GM19035 (cell line): ENCODE measurements around the gene SH3D19.
"Not testable (repeated sequence)": the region's sequence is repeated elsewhere in the genome, so short reads cannot be mapped to it uniquely, and the experiment has no call there.

Experiments
- ATAC-seq: cut with Tn5 transposase; IDR thresholded peaks from one replicate; pipeline ENCODE4 v1.9.1; 2021; ENCODE audit not compliant: unreplicated experiment

SH3D19 gene

GRCh38 chr4:151322161-151322560 is 3.2 kb downstream of the SH3D19 start:
- not testable (repeated sequence) for ATAC-seq

GRCh38 chr4:151321586-151321985 is 3.8 kb downstream of the SH3D19 start:
- no peak for ATAC-seq

DNA sequence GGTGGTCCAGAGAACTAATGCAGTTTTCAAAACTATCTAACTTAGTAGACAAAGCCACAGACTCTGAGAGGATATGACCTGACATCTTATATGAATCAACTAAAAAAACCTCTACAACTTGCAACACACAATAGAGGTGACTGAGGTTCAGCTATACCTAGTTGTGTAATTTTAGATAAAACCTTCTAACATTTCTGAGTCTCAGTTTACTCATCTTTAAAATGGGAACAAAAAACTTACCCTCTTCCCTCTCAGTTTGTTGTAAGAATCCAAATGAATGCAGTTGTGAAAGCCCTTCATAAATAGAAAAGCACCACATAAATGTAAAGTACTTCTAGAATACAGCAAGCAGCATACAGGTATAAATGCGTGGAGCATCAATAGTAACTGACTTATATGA is 5.9 kb downstream of the SH3D19 start:
- ATAC-seq = no peak

DNA sequence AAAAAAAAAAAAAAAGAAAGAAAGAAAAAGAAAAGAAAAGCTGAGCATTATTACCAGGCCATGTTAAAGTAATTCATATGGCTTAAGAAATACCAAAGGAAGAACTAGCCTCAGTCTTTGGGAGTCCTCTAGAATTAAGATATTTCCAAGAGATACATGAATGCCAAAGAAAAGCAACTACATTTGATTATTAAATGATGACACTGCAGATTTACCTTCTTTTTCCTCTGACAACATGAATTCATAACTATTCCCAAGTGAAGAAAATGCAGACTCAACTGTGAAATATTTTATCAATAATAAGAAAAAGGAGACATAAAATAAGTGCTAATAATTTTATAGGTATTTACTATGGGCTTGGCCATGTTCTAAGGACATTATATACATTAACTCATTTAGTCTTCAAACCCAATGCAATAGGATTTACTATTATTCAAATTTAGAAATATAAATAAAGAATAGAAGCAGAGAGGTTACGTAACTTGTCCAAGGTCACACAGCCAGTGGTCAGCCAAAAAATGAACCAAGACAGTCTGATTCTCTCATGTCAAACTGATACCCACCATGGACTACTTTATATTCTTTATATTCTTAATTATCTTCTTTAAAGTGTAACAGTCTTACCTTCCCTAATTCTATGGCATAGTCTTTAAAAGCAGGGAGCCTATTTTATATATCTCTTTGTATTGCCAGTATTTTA is 6.9 kb downstream of the SH3D19 start:
- ATAC-seq = no peak

GRCh38 chr4:151316645-151317044 is 8.8 kb downstream of the SH3D19 start:
- no peak for ATAC-seq

DNA sequence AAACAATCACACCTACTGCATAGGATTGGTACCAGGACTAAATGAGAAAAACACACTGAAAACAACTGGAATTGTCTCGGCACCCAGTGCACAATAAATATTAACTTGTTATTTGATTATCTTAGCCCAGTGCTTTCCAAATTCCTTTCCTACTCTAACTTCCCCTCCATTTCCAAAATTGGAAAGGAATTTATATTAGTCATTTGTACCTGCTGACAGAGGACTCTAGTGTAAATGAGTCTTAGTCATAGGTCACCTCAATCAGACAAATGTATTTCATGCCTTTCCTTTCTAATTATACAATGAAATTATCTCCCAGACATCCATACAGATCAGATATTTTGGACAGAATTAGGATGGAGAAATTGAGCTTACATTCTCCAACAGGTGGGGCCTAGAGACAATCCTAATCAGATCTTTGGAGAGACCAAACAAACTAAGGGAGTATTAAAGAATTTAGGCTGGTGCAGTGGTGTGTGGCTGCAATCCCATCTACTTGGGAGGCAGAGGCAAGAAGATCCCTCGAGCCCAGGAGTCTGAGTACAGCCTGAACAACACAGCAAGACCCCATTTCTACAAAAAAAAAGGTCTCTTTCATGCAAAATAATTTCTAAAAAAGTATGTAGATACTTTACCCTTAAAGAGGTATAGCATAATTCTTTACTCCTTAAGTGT is 10.1 kb downstream of the SH3D19 start:
- ATAC-seq = no peak

DNA sequence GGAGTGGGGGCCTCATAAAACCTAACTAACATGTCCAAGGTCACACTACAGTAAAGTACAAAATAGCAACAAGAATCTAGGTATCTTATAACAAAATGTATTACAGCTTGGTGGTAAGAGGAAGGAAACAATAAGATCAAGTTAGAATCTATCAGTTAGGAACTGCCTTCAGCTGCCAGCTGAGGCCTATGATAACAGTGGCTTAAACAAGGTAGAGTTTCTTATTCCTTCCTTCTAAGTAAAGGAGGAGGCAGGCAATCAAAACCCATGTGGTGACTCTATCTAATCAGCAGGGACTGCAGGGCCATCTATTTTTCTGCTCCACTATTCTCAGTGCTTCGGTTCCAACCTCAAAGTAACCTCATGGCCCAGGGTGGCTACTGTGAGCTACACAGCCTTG is 10.9 kb downstream of the SH3D19 start:
- ATAC-seq = no peak

GRCh38 chr4:151314010-151314355 is 11.4 kb downstream of the SH3D19 start:
- no peak for ATAC-seq

GRCh38 chr4:151313306-151314009 is 11.9 kb downstream of the SH3D19 start:
- ATAC-seq = no peak

GRCh38 chr4:151310124-151310728 is 15.2 kb downstream of the SH3D19 start:
- ATAC-seq = no peak

DNA sequence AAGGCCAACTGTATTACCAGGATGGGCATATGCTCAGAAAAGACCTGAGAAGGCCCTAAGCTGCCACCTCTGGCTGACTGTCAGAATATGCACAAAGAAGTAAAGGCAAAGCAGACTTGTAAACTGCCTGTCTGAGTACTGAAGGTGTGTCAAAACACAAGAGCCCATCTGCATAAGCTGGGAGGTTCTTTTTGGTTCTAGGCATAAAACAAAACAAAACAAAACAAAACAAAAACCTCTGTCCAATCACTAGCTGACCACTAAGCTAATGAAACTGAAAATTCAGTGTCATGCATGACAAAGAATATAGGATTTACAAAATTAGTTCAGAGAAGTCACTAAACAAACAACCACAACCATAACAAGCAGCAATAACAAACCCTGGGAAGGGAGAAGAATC is 20.6 kb downstream of the SH3D19 start:
- peak; percentile 84 for ATAC-seq

DNA sequence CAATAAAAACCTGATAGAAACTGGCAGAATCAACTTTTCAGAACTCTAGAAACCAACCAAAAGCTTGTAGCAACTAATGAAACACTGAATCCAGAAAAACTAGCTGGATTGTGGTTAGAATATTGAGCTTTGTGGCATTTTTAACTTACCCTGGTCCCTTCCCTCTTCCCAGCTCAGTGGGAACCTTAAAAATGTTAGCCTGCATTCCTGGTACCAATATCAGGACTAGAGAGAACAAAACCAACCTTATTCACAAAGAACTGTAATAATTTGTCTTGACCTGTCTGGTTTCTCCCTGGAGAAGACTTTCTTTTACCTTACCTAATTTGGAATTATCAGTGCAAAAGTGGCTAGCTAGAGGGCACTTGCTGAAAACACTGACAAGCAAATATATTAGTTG is 21.2 kb downstream of the SH3D19 start:
- no peak for ATAC-seq

- no peak for ATAC-seq
Measured at GRCh38 chr4:151302432-151302831, 23.0 kb downstream of the SH3D19 start.

GRCh38 chr4:151297170-151297569 is 28.2 kb downstream of the SH3D19 start:
- ATAC-seq = no peak

DNA sequence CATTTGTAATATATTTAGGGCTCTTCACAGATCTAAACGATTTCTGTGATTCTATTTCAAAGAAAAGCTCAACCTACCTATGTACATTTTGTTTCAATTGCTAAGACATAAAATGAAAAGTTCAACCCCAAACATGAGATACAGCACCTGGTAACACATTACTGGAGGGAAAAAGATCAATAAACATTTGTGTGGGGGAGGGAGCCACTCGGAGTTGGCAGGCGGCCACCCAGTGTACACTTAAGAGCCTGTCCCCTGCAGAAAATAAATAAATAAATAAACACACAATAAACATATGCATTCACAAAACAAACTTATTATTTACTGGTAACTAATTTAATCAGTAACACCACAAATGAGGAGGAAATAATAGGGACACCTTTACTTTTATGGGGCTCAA is 29.2 kb downstream of the SH3D19 start:
- ATAC-seq = no peak

- ATAC-seq = no peak
Measured at GRCh38 chr4:151294833-151295496, 30.4 kb downstream of the SH3D19 start.

GRCh38 chr4:151292038-151292437 is 33.4 kb downstream of the SH3D19 start:
- ATAC-seq = no peak

- ATAC-seq = no peak
Measured at GRCh38 chr4:151291485-151291884, 33.9 kb downstream of the SH3D19 start.

GRCh38 chr4:151287409-151287808 is 38.0 kb downstream of the SH3D19 start:
- ATAC-seq = no peak

DNA sequence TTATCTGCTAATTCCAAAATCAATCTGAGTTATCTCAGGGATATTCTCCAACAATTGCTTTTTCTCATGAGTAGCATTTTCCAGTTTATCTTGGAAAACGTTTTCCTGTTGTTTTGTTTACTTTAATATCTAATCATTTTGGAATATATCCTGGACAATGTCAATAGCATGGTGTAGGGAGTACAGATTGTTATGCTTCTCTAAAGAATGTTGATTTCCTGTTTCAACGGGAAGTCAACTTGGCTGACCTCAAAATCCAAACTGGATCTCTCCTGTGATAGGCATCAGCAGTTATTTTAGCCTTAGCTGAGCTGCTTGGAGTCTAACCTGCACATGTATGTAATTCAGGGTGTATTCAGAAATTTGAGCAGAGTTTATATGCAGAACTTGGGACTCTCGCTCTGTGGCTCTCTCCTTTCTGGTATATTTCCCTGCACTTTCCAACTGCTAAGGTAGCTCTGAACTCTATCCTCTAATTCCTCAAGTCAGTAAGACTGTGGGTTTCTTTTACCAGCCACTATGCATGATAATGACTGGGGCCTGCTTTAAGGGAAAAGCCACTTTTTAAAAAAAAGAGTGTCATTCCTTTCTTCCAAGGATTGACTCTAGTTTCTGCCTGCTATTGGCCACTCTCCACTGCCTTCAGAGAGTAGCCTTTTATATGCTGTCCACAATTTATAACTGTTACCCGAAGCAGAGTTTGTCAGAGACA is 40.7 kb downstream of the SH3D19 start:
- ATAC-seq = no peak
